Measurements from ENCODE around the gene ETNK2.
"Not testable (repeated sequence)": the region's sequence is repeated elsewhere in the genome, so short reads cannot be mapped to it uniquely, and the experiment has no call there.

ETNK2 gene

DNA sequence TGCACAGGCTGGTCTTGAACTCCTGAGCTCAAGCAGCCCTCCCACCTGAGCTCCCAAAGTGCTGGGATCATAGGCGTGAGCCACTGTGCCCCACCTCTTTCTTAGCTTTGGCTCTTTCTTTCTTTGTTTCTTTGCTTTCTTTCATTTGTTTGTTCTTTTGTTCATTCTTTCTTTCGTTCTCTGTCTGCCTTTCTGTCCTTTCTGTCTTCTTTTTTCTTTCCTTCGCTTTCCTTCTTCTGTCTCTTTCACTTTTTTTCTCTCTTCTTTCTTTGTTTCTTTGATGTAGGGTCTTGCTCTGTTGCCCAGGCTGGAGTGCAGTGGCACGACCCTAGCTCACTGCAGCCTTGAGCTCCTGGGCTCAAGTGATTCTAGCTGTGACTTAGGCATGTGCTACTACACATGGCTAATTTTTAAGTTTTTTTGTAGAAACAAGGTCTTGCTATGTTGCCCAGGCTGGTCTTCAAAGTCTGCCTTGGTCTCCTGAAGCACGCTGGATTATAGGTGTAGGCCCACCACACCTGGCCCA lies 60.0 kb downstream of the ETNK2 start:
- H3K18ac ChIP-seq (ENCODE audit: low read depth in 1 of 2, low read length in 2 of 2): no peak overlapping the region
- H3K23ac ChIP-seq (ENCODE audit: low read length in 2 of 2): no peak overlapping the region
- H3K27ac ChIP-seq (ENCODE audit: low read length, poor library complexity, severe bottlenecking): no peak overlapping the region
- H3K4me3 ChIP-seq (ENCODE audit: insufficient read depth in 1 of 2, low read depth in 1 of 2, low read length in 2 of 2): no peak overlapping the region
- H2BK15ac ChIP-seq (ENCODE audit: low read depth, poor library complexity, severe bottlenecking): no peak overlapping the region
- WGBS: 94% methylated on average over 4 of the region's 5 CpGs
- H4K8ac ChIP-seq (ENCODE audit: low read length): no peak overlapping the region
- no peak overlapping the region for H3K14ac ChIP-seq (ENCODE audit: low read length in 2 of 2)
- no peak overlapping the region for H2AK5ac ChIP-seq (ENCODE audit: low read length, severe bottlenecking)
- H2BK12ac ChIP-seq (ENCODE audit: low read length in 2 of 2): no peak overlapping the region
- no peak overlapping the region for H2BK5ac ChIP-seq (ENCODE audit: low read depth, low read length, poor library complexity, severe bottlenecking)
- DNase-seq: no peak
- H3K9ac ChIP-seq (ENCODE audit: low read length): no peak overlapping the region
- H3K4me1 ChIP-seq (ENCODE audit: control insufficient read depth, insufficient read depth, low read depth, low read length): peaks cover 5% of the 10 kb centered on the region
- H3K4me2 ChIP-seq (ENCODE audit: low read length, poor library complexity, severe bottlenecking): no peak overlapping the region
- H3K4ac ChIP-seq (ENCODE audit: low read depth in 1 of 2, low read length in 2 of 2): no peak overlapping the region
- H3K36me3 ChIP-seq (ENCODE audit: control insufficient read depth in 1 of 2, insufficient read depth in 2 of 2, low read depth in 1 of 2, low read length in 2 of 2): no peaks in the 10 kb centered on the region
- no peak overlapping the region for H2AFZ ChIP-seq (ENCODE audit: low read depth, low read length)
- no peak overlapping the region for H2BK120ac ChIP-seq (ENCODE audit: low read depth, low read length)
- no peaks in the 10 kb centered on the region for H3K9me3 ChIP-seq (ENCODE audit: control insufficient read depth, low read length)
- peaks cover 8% of the 10 kb centered on the region for H3K79me1 ChIP-seq (replicated peaks; ENCODE audit: low read length, poor library complexity, severe bottlenecking)
- H3K27me3 ChIP-seq (ENCODE audit: control insufficient read depth in 1 of 2, insufficient read depth in 1 of 2, low read length in 2 of 2): peaks cover 0 to 12% of the 10 kb centered on the region in 2 experiments
- H4K91ac ChIP-seq (ENCODE audit: low read length): no peak overlapping the region

GRCh38 chr1:204091066-204091465 lies 60.8 kb downstream of the ETNK2 start:
- Histone ChIP-seq H3K9ac (ENCODE audit: low read length) (no peak overlapping the region), H3K27ac (ENCODE audit: low read length, poor library complexity, severe bottlenecking) (no peak overlapping the region), H3K36me3 (ENCODE audit: control insufficient read depth in 1 of 2, insufficient read depth in 2 of 2, low read depth in 1 of 2, low read length in 2 of 2) (no peaks in the 10 kb centered on the region), H3K9me3 (ENCODE audit: control insufficient read depth, low read length) (no peaks in the 10 kb centered on the region), H3K4me2 (ENCODE audit: low read length, poor library complexity, severe bottlenecking) (no peak overlapping the region), H2BK12ac (ENCODE audit: low read length in 2 of 2) (no peak overlapping the region), H3K4me1 (ENCODE audit: control insufficient read depth, insufficient read depth, low read depth, low read length) (peaks cover 5% of the 10 kb centered on the region), H3K4ac (ENCODE audit: low read depth in 1 of 2, low read length in 2 of 2) (no peak overlapping the region), H3K27me3 (ENCODE audit: control insufficient read depth in 1 of 2, insufficient read depth in 1 of 2, low read length in 2 of 2) (peaks cover 0 to 12% of the 10 kb centered on the region in 2 experiments), H3K18ac (ENCODE audit: low read depth in 1 of 2, low read length in 2 of 2) (no peak overlapping the region), H3K14ac (ENCODE audit: low read length in 2 of 2) (peak overlapping the region in 1 of 2 experiments; percentile 14), H2AFZ (ENCODE audit: low read depth, low read length) (no peak overlapping the region), H3K79me1 (replicated peaks; ENCODE audit: low read length, poor library complexity, severe bottlenecking) (peaks cover 8% of the 10 kb centered on the region), H3K23ac (ENCODE audit: low read length in 2 of 2) (no peak overlapping the region), H2BK5ac (ENCODE audit: low read depth, low read length, poor library complexity, severe bottlenecking) (no peak overlapping the region), H4K8ac (ENCODE audit: low read length) (no peak overlapping the region), H2BK120ac (ENCODE audit: low read depth, low read length) (no peak overlapping the region), H3K4me3 (ENCODE audit: insufficient read depth in 1 of 2, low read depth in 1 of 2, low read length in 2 of 2) (no peak overlapping the region), H4K91ac (ENCODE audit: low read length) (no peak overlapping the region), H2BK15ac (ENCODE audit: low read depth, poor library complexity, severe bottlenecking) (no peak overlapping the region), H2AK5ac (ENCODE audit: low read length, severe bottlenecking) (no peak overlapping the region)
- DNase-seq: no peak
- WGBS: 83% methylated on average over 7 of the region's 7 CpGs

- H3K4me2 ChIP-seq (ENCODE audit: low read length, poor library complexity, severe bottlenecking); DNase-seq; H3K36me3 ChIP-seq (ENCODE audit: control insufficient read depth in 1 of 2, insufficient read depth in 2 of 2, low read depth in 1 of 2, low read length in 2 of 2); H2BK5ac ChIP-seq (ENCODE audit: low read depth, low read length, poor library complexity, severe bottlenecking); H3K14ac ChIP-seq (ENCODE audit: low read length in 2 of 2); H3K9me3 ChIP-seq (ENCODE audit: control insufficient read depth, low read length); H2AFZ ChIP-seq (ENCODE audit: low read depth, low read length); H2AK5ac ChIP-seq (ENCODE audit: low read length, severe bottlenecking); H3K27ac ChIP-seq (ENCODE audit: low read length, poor library complexity, severe bottlenecking); H3K4ac ChIP-seq (ENCODE audit: low read depth in 1 of 2, low read length in 2 of 2); H3K9ac ChIP-seq (ENCODE audit: low read length); H3K4me3 ChIP-seq (ENCODE audit: insufficient read depth in 1 of 2, low read depth in 1 of 2, low read length in 2 of 2); H3K4me1 ChIP-seq (ENCODE audit: control insufficient read depth, insufficient read depth, low read depth, low read length); H3K79me1 ChIP-seq (replicated peaks; ENCODE audit: low read length, poor library complexity, severe bottlenecking); H3K18ac ChIP-seq (ENCODE audit: low read depth in 1 of 2, low read length in 2 of 2); H4K8ac ChIP-seq (ENCODE audit: low read length); H3K23ac ChIP-seq (ENCODE audit: low read length in 2 of 2): not testable (repeated sequence)
- H3K27me3 ChIP-seq (ENCODE audit: control insufficient read depth in 1 of 2, insufficient read depth in 1 of 2, low read length in 2 of 2): peaks cover 0 to 12% of the 10 kb centered on the region in 2 experiments
- peak overlapping the region in 1 of 2 experiments; percentile 82 for H2BK12ac ChIP-seq (ENCODE audit: low read length in 2 of 2)
- H2BK120ac ChIP-seq (ENCODE audit: low read depth, low read length): peak overlapping the region; percentile 84
- WGBS: 87% methylated on average over 3 of the region's 3 CpGs
- peak overlapping the region; percentile 58 for H4K91ac ChIP-seq (ENCODE audit: low read length)
- H2BK15ac ChIP-seq (ENCODE audit: low read depth, poor library complexity, severe bottlenecking): peak overlapping the region; percentile 62
Observed at GRCh38 chr1:204090132-204090531, 61.7 kb downstream of the ETNK2 start.

GRCh38 chr1:204089044-204089751 lies 62.6 kb downstream of the ETNK2 start:
- H4K91ac ChIP-seq (ENCODE audit: low read length): peak overlapping the region; percentile 93

More at GRCh38 chr1:204089044-204089751, 62.6 kb downstream of the ETNK2 start:
- Histone ChIP-seq H2AK5ac (ENCODE audit: low read length, severe bottlenecking) (no peak overlapping the region), H4K8ac (ENCODE audit: low read length) (peak overlapping the region; percentile 99), H3K4me1 (ENCODE audit: control insufficient read depth, insufficient read depth, low read depth, low read length) (peaks cover 8% of the 10 kb centered on the region), H3K18ac (ENCODE audit: low read depth in 1 of 2, low read length in 2 of 2) (peak overlapping the region; percentile 80 to 92), H3K27me3 (ENCODE audit: control insufficient read depth in 1 of 2, insufficient read depth in 1 of 2, low read length in 2 of 2) (peaks cover 0 to 3% of the 10 kb centered on the region in 2 experiments), H2BK15ac (ENCODE audit: low read depth, poor library complexity, severe bottlenecking) (peak overlapping the region; percentile 75), H2BK5ac (ENCODE audit: low read depth, low read length, poor library complexity, severe bottlenecking) (no peak overlapping the region), H2AFZ (ENCODE audit: low read depth, low read length) (peak overlapping the region; percentile 62), H2BK120ac (ENCODE audit: low read depth, low read length) (peak overlapping the region; percentile 94), H2BK12ac (ENCODE audit: low read length in 2 of 2) (peak overlapping the region; percentile 41 to 57), H3K4ac (ENCODE audit: low read depth in 1 of 2, low read length in 2 of 2) (peak overlapping the region; percentile 32 to 80), H3K36me3 (ENCODE audit: control insufficient read depth in 1 of 2, insufficient read depth in 2 of 2, low read depth in 1 of 2, low read length in 2 of 2) (no peaks in the 10 kb centered on the region), H3K9me3 (ENCODE audit: control insufficient read depth, low read length) (no peaks in the 10 kb centered on the region), H3K23ac (ENCODE audit: low read length in 2 of 2) (no peak overlapping the region), H3K9ac (ENCODE audit: low read length) (peak overlapping the region; percentile 77), H3K14ac (ENCODE audit: low read length in 2 of 2) (peak overlapping the region in 1 of 2 experiments; percentile 45), H3K79me1 (replicated peaks; ENCODE audit: low read length, poor library complexity, severe bottlenecking) (peaks cover 4% of the 10 kb centered on the region), H3K27ac (ENCODE audit: low read length, poor library complexity, severe bottlenecking) (no peak overlapping the region), H3K4me2 (ENCODE audit: low read length, poor library complexity, severe bottlenecking) (no peak overlapping the region), H3K4me3 (ENCODE audit: insufficient read depth in 1 of 2, low read depth in 1 of 2, low read length in 2 of 2) (peak overlapping the region in 1 of 2 experiments; percentile 19)
- DNase-seq: peak; percentile 63
- WGBS: 50% methylated on average over 15 of the region's 15 CpGs
